Keratinocyte (primary cell): Measurements from ENCODE around the gene MFSD11. TPM values are rescaled to one million over a fixed set of nuclear protein-coding genes. Genes with fewer than 3 reads are reported as not detected.

Experiments
- DNase-seq: peaks from one replicate; pipeline ENCODE4 v3.0.0-alpha.2; 2011; ENCODE audit warnings: low read depth, missing footprints, low spot score
- FAIRE-seq: peaks from 2 replicates; lab custom pipeline; 2011; peaks lifted over from hg19 to GRCh38; lab: Jason Lieb, UNC
- H2AFZ ChIP-seq: 2 replicates; pipeline ENCODE4 v1.6.0; 2012; ENCODE audit warnings: low read length, control low read depth, inconsistent platforms; ENCODE audit not compliant: control insufficient read depth
- H3K27ac ChIP-seq: 2 replicates; pipeline ENCODE4 v1.5.1; 2011; ENCODE audit warnings: low read length; ENCODE audit not compliant: control insufficient read depth, insufficient read depth
- H3K27me3 ChIP-seq: 3 replicates; pipeline ENCODE4 v1.6.0; 2011; ENCODE audit warnings: low read length; ENCODE audit not compliant: control insufficient read depth, insufficient read depth; ENCODE audit errors: extremely low read depth
- H3K36me3 ChIP-seq, 2 experiments: 2 replicates in 1 of 2; 3 replicates in 1 of 2; pipeline ENCODE4 v1.5.1; 2011; ENCODE audit warnings: low read length in 2 of 2, mild to moderate bottlenecking in 1 of 2; ENCODE audit not compliant: control insufficient read depth in 2 of 2, insufficient read depth in 2 of 2; ENCODE audit errors: extremely low read depth in 1 of 2
- H3K4me1 ChIP-seq: 3 replicates; pipeline ENCODE4 v1.5.1; 2011; ENCODE audit warnings: low read length; ENCODE audit not compliant: control insufficient read depth, insufficient read depth; ENCODE audit errors: extremely low read depth
- H3K4me2 ChIP-seq: 3 replicates; pipeline ENCODE4 v1.6.0; 2011; ENCODE audit warnings: low read depth, low read length; ENCODE audit not compliant: control insufficient read depth, insufficient read depth; ENCODE audit errors: extremely low read depth
- H3K4me3 ChIP-seq, 3 experiments: fragments of 200-600 bp in 1 of 3; sonication (generic) in 1 of 3; 2 replicates in 2 of 3; 3 replicates in 1 of 3; pipeline ENCODE4 v1.5.1; 2011 to 2016; ENCODE audit warnings: low read length in 3 of 3, mild to moderate bottlenecking in 3 of 3, control low read depth in 2 of 3, inconsistent platforms in 1 of 3, low read depth in 1 of 3, mixed read lengths in 1 of 3, mixed run types in 1 of 3, moderate library complexity in 1 of 3; ENCODE audit not compliant: control insufficient read depth in 2 of 3, insufficient read depth in 2 of 3; ENCODE audit errors: extremely low read depth in 1 of 3
- H3K79me2 ChIP-seq: 2 replicates; pipeline ENCODE4 v1.6.0; 2012; ENCODE audit warnings: low read length; ENCODE audit not compliant: control insufficient read depth, insufficient read depth
- H3K9ac ChIP-seq: 3 replicates; pipeline ENCODE4 v1.6.0; 2011; ENCODE audit warnings: low read length; ENCODE audit not compliant: control insufficient read depth, insufficient read depth; ENCODE audit errors: extremely low read depth
- H3K9me1 ChIP-seq: 3 replicates; pipeline ENCODE4 v1.6.0; 2011; ENCODE audit warnings: low read length; ENCODE audit not compliant: control insufficient read depth, insufficient read depth; ENCODE audit errors: extremely low read depth
- H3K9me3 ChIP-seq: 2 replicates; pipeline ENCODE4 v1.5.1; 2012; ENCODE audit warnings: low read depth, low read length; ENCODE audit not compliant: control insufficient read depth
- H4K20me1 ChIP-seq: 3 replicates; pipeline ENCODE4 v1.6.0; 2011; ENCODE audit warnings: low read length; ENCODE audit not compliant: control insufficient read depth, insufficient read depth; ENCODE audit errors: extremely low read depth
- CTCF ChIP-seq, 3 experiments: IDR thresholded peaks in 1 of 3; conservative IDR thresholded peaks in 1 of 3; optimal IDR thresholded peaks in 1 of 3; 2 replicates in 2 of 3; 3 replicates in 1 of 3; pipeline versions ENCODE3 to v1.5.1; 2011; ENCODE audit warnings: low read length in 3 of 3, mild to moderate bottlenecking in 3 of 3, moderate library complexity in 2 of 3, control low read depth in 1 of 3, inconsistent platforms in 1 of 3; ENCODE audit not compliant: insufficient read depth in 2 of 3; ENCODE audit errors: extremely low read depth in 1 of 3
- EZH2 ChIP-seq: IDR thresholded peaks from one replicate; pipeline ENCODE4 v1.6.1; 2012; ENCODE audit warnings: inconsistent platforms, mild to moderate bottlenecking, low read length, moderate library complexity
- dilution Hi-C: fragments of 300-500 bp; cut with MboI; formaldehyde crosslinking; loops from one replicate; pipeline ENCODE4 v1.7.0; 2020; ENCODE audit warnings: low sequenced_read_pairs; ENCODE audit not compliant: extremely low pct_ligation_motif_present
- polyA plus RNA-seq, 5 experiments: library from polyadenylated mRNA; depleted of rRNA in 3 of 5; stranded (reverse) in 3 of 5; stranded (forward) in 1 of 5; unstranded in 1 of 5; fragments of >200 nt; gene quantifications; 1 replicate in 1 of 5; 2 replicates in 3 of 5; 3 replicates in 1 of 5; pipeline versions ENCODE4 v1.2.1 to v1.2.3, GENCODE V29; 2011 to 2012; ENCODE audit warnings: missing spikeins in 2 of 5, low read depth in 1 of 5, low replicate concordance in 1 of 5

The MFSD11 gene
- polyA plus RNA-seq, 1 donor (not counting 4 experiments of a cell fraction or from before 2014, with no cell fraction given) = 14.6 TPM

DNA sequence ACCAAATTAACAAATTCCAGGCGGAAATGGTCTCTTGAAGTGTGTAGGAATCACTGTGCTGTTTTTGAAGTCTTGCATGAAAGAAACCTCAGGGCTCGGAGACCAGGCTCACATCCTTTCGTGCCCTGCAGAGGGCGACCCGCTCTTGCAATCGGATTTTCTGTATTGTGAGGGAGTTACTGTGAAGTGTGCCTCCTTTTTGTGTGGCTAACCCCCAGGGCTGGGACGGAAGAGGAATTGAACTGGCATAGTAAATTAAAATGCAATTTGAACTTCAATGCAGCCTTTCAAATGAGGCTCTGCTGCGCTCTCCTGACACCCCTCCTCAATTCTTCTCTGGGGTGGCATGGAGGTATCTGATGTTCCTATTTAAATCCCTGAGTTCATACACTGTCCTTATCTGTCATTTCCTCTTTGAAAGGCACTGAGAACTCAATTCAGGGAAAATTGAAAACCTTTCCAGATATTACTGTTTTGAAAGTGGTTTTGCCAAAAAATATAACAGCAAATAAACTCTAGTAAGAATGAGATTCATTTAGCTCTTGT, 78.7 kb downstream of the MFSD11 start:
- Histone ChIP-seq H3K9ac (no peak overlapping the region), H4K20me1 (no peaks in the 10 kb centered on the region), H3K4me2 (no peak overlapping the region), H3K4me1 (no peaks in the 10 kb centered on the region), H3K36me3 (no peaks in the 10 kb centered on the region), H3K4me3 (no peak overlapping the region), H3K79me2 (no peaks in the 10 kb centered on the region), H3K27me3 (peaks cover 18% of the 10 kb centered on the region), H3K9me1 (no peaks in the 10 kb centered on the region), H3K9me3 (no peaks in the 10 kb centered on the region), H2AFZ (no peak overlapping the region), H3K27ac (no peak overlapping the region)
- TF ChIP-seq EZH2 = no peak
- TF ChIP-seq CTCF (optimal IDR thresholded peaks at IDR 0.05 in 1 of 3, IDR thresholded peaks at IDR 0.05 in 1 of 3, conservative IDR thresholded peaks at IDR 0.05 in 1 of 3; ENCODE audit: extremely low read depth in 1 of 3, insufficient read depth in 2 of 3, low read length in 3 of 3) = peak; percentile 63 to 80 (median 70)
- DNase-seq (no peak), FAIRE-seq (peak; percentile 48)
- dilution Hi-C loops = no loop called here

- no peaks in the 10 kb centered on the region for H4K20me1 ChIP-seq
- FAIRE-seq = no peak
These were observed 82.1 kb downstream of the MFSD11 start for GRCh38 chr17:76820039-76820438.

More at GRCh38 chr17:76820039-76820438, 82.1 kb downstream of the MFSD11 start:
- H3K79me2 ChIP-seq = no peaks in the 10 kb centered on the region
- H3K36me3 ChIP-seq = no peaks in the 10 kb centered on the region
- no peak overlapping the region for H3K4me3 ChIP-seq
- peaks cover 18% of the 10 kb centered on the region for H3K27me3 ChIP-seq
- dilution Hi-C loops = no loop called here
- no peaks in the 10 kb centered on the region for H3K9me1 ChIP-seq
- no peaks in the 10 kb centered on the region for H3K9me3 ChIP-seq
- no peak overlapping the region for H3K4me2 ChIP-seq
- H2AFZ ChIP-seq = no peak overlapping the region
- no peaks in the 10 kb centered on the region for H3K4me1 ChIP-seq
- no peak for DNase-seq
- no peak overlapping the region for H3K27ac ChIP-seq
- no peak overlapping the region for H3K9ac ChIP-seq
- TF ChIP-seq EZH2 (no peak), CTCF (optimal IDR thresholded peaks at IDR 0.05 in 1 of 3, IDR thresholded peaks at IDR 0.05 in 1 of 3, conservative IDR thresholded peaks at IDR 0.05 in 1 of 3; ENCODE audit: extremely low read depth in 1 of 3, insufficient read depth in 2 of 3, low read length in 3 of 3) (no peak)
